HG03571 (cell line): ENCODE results near the gene COL13A1.

ENCODE experiments used
- ATAC-seq: cut with Tn5 transposase; IDR thresholded peaks from one replicate; pipeline ENCODE4 v1.9.1; 2021; ENCODE audit not compliant: unreplicated experiment

Gene COL13A1

GRCh38 chr10:69884686-69885085 is 83.0 kb downstream of the COL13A1 start:
- ATAC-seq = no peak

- ATAC-seq = no peak
These were observed 83.8 kb downstream of the COL13A1 start for GRCh38 chr10:69885379-69886013.

GRCh38 chr10:69888882-69889584 is 87.3 kb downstream of the COL13A1 start:
- no peak for ATAC-seq

- no peak for ATAC-seq
These were observed 88.5 kb downstream of the COL13A1 start for GRCh38 chr10:69890065-69890847.

GRCh38 chr10:69891057-69891617 is 89.4 kb downstream of the COL13A1 start:
- no peak for ATAC-seq

GRCh38 chr10:69892406-69892805 is 90.7 kb downstream of the COL13A1 start:
- no peak for ATAC-seq

GRCh38 chr10:69892816-69893215 is 91.1 kb downstream of the COL13A1 start:
- no peak for ATAC-seq

- ATAC-seq = no peak
These were observed 91.7 kb downstream of the COL13A1 start for GRCh38 chr10:69893271-69893900.

- ATAC-seq = no peak
These were observed 92.5 kb downstream of the COL13A1 start for GRCh38 chr10:69894156-69894555.

GRCh38 chr10:69895759-69896158 is 94.1 kb downstream of the COL13A1 start:
- ATAC-seq = no peak

GRCh38 chr10:69896606-69897231 is 95.0 kb downstream of the COL13A1 start:
- ATAC-seq = no peak

GRCh38 chr10:69897432-69897831 is 95.7 kb downstream of the COL13A1 start:
- no peak for ATAC-seq

- no peak for ATAC-seq
These were observed 96.3 kb downstream of the COL13A1 start for GRCh38 chr10:69897999-69898398.

GRCh38 chr10:69898524-69898923 is 96.8 kb downstream of the COL13A1 start:
- no peak for ATAC-seq

- no peak for ATAC-seq
These were observed 97.2 kb downstream of the COL13A1 start for GRCh38 chr10:69898941-69899340.

GRCh38 chr10:69899727-69900595 is 98.3 kb downstream of the COL13A1 start:
- no peak for ATAC-seq

- no peak for ATAC-seq
These were observed 99.3 kb downstream of the COL13A1 start for GRCh38 chr10:69901022-69901421.

- ATAC-seq = no peak
These were observed 100.2 kb downstream of the COL13A1 start for GRCh38 chr10:69901628-69902505.
